GM12872 (cell line): ENCODE data around the gene CHTOP.

ENCODE experiments used
- TF ChIP-seq, protein P1 (sequence below): IDR thresholded peaks from 3 replicates; pipeline ENCODE4 v1.5.1; 2011; ENCODE audit warnings: low read depth, mild to moderate bottlenecking, low read length, moderate library complexity; ENCODE audit not compliant: insufficient read depth

The CHTOP gene

DNA sequence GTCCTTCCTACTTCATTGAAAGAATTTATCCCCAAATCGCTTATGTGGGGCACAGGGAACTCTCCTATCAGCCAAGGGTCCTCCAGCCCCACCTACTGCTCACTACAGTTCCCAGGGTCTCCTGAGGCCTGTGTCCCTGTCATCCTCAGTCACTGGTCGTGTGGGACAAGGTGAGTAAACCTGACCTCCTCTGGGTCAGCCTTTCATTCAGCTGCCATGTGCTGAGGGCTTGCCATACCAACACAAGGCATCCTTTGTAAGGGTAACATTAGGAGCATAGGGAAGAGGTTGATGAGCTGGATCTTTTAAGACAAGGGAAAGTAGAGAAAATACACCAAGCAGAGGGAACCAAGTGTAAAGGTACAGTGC lies 13.5 kb downstream of the CHTOP start:
- TF ChIP-seq, protein P1, sequence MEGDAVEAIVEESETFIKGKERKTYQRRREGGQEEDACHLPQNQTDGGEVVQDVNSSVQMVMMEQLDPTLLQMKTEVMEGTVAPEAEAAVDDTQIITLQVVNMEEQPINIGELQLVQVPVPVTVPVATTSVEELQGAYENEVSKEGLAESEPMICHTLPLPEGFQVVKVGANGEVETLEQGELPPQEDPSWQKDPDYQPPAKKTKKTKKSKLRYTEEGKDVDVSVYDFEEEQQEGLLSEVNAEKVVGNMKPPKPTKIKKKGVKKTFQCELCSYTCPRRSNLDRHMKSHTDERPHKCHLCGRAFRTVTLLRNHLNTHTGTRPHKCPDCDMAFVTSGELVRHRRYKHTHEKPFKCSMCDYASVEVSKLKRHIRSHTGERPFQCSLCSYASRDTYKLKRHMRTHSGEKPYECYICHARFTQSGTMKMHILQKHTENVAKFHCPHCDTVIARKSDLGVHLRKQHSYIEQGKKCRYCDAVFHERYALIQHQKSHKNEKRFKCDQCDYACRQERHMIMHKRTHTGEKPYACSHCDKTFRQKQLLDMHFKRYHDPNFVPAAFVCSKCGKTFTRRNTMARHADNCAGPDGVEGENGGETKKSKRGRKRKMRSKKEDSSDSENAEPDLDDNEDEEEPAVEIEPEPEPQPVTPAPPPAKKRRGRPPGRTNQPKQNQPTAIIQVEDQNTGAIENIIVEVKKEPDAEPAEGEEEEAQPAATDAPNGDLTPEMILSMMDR = no peak

DNA sequence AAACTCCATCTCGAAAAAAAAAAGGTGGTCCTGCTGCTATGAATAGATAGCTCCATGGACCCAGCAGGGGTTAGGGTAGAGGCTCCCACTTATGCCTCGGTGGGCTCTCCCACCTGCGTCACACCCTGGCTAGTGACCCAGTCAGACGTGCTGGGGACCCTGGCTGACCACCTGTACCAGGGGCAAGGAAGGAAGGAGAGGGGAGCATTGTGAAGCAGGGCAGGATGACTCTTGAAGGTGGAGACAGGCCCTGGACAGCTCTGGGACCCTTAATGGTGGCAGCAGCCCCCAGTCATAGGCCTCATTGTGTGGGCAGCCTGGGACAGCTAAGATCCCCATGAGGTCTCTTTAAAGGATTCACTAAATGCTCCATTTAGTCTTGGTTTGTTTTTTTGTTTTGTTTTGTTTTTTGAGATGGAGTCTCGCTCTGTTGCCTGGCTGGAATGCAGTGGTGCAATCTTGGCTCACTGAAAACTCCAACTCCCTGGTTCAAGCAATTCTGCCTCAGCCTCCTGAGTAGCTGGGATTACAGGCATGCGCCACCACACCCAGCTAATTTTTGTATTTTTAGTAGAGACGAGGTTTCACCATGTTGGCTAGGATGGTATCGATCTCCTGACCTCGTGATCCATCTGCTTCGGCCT lies 14.3 kb downstream of the CHTOP start:
- TF ChIP-seq, protein P1 = no peak

DNA sequence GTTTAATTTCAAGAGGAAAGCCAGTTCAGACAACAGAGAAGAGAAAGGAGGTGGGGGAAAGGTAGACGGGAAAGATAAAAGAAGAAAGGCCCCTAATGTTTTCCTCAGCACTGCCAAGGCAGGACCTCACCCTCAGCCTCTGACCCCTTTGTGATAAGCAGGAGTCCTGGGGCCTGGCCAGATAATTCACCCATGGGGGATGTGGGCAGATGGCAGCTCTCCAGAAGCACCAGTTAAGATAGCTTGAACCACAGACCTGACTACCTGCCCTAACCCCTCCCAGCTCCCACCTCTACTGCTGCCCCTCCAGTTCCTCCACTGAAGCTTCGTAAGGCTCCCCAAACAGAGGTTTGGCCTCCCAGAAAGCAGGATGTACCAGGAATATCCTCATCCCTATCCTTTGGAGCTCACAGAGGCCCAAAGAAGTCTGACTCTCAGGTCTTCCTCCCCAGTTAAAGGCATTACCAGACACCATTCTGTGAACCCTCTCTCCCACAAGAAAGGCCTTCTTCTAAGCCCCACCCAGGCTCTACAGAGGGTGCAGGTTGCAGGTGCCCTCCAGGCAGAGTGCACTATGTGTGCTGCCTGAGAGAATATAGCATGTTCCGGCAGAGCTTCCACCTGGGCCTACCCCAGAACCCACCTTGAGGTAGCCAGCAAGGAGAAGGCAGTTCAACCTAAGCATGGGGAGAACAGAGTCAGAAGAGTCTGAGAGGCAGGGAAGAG lies 15.4 kb downstream of the CHTOP start:
- TF ChIP-seq, protein P1 = no peak

DNA sequence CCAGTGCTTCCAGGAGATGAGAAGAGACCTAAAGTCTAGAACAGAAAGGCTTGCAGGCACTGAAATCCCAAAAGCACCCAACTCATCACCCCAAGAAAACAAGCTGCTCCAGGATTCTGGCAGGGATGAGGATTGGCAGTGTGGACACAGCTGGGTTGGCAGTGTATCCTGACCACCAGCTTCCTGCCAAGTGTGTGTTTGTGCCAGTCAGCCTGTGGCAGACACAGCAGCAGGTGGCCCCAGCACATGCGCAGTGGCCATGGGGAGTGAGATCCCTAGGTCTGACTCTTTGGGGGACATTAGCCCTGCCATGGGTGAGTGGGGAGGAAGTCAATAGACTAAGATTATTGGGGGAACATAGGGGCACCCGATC lies 16.0 kb downstream of the CHTOP start:
- TF ChIP-seq, protein P1 = no peak

DNA sequence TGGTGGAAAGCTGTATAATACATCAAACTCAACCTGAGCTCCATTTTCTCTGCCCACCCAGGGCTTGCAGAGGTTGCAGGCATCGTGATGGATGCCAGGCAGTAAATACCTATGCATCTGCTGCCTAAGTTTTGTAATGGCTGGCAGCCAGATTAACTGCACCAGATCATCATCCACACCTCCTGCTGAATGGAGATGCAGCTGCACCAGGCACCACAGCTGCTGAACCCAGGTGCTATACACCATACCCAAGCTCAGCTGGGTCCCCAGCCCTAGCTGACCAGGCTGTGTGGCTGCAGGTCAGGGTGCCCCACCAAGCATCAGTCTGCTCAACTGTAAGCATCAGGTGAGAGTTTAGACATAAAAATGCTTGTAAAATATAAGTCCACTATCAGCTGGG lies 17.9 kb downstream of the CHTOP start:
- TF ChIP-seq, protein P1 = no peak

DNA sequence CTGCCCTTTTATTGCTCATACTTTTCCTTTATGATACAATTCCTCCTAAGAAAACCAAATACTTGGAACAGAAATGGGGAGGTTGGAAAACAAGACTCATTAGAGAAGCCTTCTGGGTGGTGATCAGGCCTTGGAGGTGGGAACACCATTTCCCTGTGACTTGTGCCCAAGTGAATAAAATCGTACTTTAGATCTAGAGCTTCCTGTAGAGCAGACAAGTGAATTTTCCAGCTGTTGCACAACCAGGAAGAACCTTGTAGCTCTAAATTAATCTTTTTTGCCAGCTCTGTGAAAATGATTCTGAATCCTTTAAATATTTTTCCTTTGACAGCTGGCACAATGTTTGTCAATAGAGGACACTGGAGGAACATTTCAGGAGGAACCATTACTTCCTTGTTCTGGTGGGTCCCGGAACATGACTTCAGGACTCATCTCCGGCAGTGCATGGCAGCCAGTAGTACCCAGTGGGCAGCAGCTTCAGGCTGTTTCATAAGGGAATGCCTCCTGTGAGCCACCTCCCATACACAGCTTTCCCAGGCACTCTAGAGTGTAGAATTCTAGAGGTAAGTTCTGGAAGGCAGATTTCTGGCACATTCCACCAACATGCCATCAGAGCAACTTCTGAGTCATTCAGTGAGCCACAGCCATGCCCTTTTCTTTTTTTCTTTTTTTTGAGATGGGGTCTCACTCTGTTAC lies 19.1 kb downstream of the CHTOP start:
- TF ChIP-seq, protein P1 = no peak

DNA sequence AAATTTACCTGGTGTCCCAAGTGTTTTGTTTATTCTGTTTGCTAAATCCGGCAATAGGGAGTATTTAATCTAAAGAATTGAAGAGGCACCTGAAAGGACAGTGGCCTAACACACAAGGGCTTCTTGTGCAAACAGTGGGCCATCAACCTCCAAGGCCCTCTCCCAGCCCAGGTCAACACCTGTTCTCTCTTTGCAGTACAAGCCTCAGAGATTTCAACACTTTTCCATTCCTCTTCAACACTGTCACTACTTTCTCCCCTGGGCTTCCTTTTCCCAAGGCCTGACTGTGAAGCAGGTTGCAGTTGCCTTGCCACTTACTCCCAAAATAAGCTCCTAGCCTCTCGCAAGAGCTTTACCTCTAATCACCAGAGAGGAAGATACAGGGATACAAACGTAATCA lies 21.5 kb downstream of the CHTOP start:
- TF ChIP-seq, protein P1 = no peak
